ENCODE results near the gene HTR3B.

DNA sequence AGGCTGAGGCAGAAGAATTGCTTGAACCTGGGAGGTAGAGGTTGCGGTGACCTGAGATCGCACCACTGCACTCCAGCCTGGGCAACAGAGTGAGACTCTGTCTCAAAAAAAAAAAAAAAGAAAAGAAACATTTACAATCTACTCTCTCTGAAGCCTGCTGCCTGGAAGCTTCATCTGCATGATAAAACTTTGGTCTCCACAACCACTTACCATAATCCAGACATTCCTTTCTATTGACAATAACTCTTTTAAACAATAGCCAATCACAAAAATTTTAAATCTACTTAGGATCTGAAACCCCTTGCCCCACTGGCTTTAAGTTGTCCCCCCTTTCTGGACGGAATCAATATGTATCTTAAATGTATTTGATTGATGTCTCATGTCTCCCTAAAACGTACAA lies 45.3 kb downstream of the HTR3B start:
- TF ChIP-seq, protein P1, sequence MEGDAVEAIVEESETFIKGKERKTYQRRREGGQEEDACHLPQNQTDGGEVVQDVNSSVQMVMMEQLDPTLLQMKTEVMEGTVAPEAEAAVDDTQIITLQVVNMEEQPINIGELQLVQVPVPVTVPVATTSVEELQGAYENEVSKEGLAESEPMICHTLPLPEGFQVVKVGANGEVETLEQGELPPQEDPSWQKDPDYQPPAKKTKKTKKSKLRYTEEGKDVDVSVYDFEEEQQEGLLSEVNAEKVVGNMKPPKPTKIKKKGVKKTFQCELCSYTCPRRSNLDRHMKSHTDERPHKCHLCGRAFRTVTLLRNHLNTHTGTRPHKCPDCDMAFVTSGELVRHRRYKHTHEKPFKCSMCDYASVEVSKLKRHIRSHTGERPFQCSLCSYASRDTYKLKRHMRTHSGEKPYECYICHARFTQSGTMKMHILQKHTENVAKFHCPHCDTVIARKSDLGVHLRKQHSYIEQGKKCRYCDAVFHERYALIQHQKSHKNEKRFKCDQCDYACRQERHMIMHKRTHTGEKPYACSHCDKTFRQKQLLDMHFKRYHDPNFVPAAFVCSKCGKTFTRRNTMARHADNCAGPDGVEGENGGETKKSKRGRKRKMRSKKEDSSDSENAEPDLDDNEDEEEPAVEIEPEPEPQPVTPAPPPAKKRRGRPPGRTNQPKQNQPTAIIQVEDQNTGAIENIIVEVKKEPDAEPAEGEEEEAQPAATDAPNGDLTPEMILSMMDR (IDR thresholded peaks at IDR 0.05) = no peak
- no peak for TF ChIP-seq POLR2A (IDR thresholded peaks at IDR 0.05)

Measured in thyroid gland (tissue), 4 donors.